ENCODE results near the gene MAPK8IP2. TPM values are rescaled to one million over a fixed set of nuclear protein-coding genes. Genes with fewer than 3 reads are reported as not detected.

The MAPK8IP2 gene
- total and polyA plus RNA-seq, 2 of the 13 experiments (the other 11 are each of a cell fraction or from before 2014, with no cell fraction given): 1.3 to 2.6 TPM

- no peaks in the 10 kb centered on the region for H4K20me1 ChIP-seq (ENCODE audit: insufficient read depth, low read length)
- no peaks in the 10 kb centered on the region for H3K79me2 ChIP-seq (ENCODE audit: insufficient read depth, low read length)
- peak within 1 kb of the TSS; percentile 95 for H3K4me2 ChIP-seq (ENCODE audit: low read depth, low read length)
- intact Hi-C loops (cut with micrococcal nuclease; ENCODE audit: unreplicated experiment): loop anchor here (1.0 kb wide), 1 partner anchor 40 kb away; no protein-coding TSS in a partner anchor
- BruUV-seq (replicated peaks): no TSS peak
- H3K9me3 ChIP-seq (ENCODE audit: low read length): no peaks in the 10 kb centered on the region
- peak within 1 kb of the TSS; percentile 94 for H3K9ac ChIP-seq (ENCODE audit: insufficient read depth, low read depth, low read length)
- ATAC-seq: peak; percentile 96
- peaks cover 0 to 3% of the 10 kb centered on the region in 2 experiments; a peak in 2 of 5 replicates for H3K36me3 ChIP-seq (replicated peaks in 1 of 2; ENCODE audit: control insufficient read depth in 1 of 2, insufficient read depth in 2 of 2, low read length in 2 of 2)
- peak; percentile 95 for DNase-seq (ENCODE audit: low spot score)
- POLR2A ChIA-PET: interaction anchor here (0.7 to 2.7 kb wide), 19 partner anchors 10 to 289 kb away, joined by 3 to 30 read pairs (median 5); partner anchors contain the start of genes KLHDC7B, LMF2, MIOX and NCAPH2
- peaks cover 32% of the 10 kb centered on the region for H3K4me1 ChIP-seq (ENCODE audit: insufficient read depth, low read length)
- CTCF ChIA-PET (ENCODE audit: low intra/inter-chr PET ratio, low total read pairs): interaction anchor here (0.7 kb wide), 1 partner anchor 40 kb away, joined by 3 read pairs; no protein-coding TSS in a partner anchor
- 7% methylated on average over 11 of the region's 96 CpGs for WGBS (ENCODE audit: low lambda C conversion rate)
- FAIRE-seq: peak; percentile 50
- H3K27me3 ChIP-seq (ENCODE audit: control insufficient read depth in 1 of 2, insufficient read depth in 2 of 2, low read length in 2 of 2): no peaks in the 10 kb centered on the region
- peak within 1 kb of the TSS; percentile 70 to 91 (median 87) for H3K4me3 ChIP-seq (replicated peaks in 1 of 3; ENCODE audit: insufficient read depth in 1 of 3, low read depth in 2 of 3, low read length in 3 of 3)
- peak within 1 kb of the TSS; percentile 98 for H3K27ac ChIP-seq (ENCODE audit: extremely low read length, insufficient read depth, low read length)
- in situ Hi-C loops (cut with HindIII; ENCODE audit: extremely low pct_ligation_motif_present, low pct_unique_long_range_greater_than_20kb): loop anchor here (5.0 kb wide), 1 partner anchor 115 kb away; no protein-coding TSS in a partner anchor
- H2AFZ ChIP-seq (ENCODE audit: low read length): no peak within 1 kb of the TSS
- no peak; the same call in 1 of the 2 replicates for TF ChIP-seq MTF2 (CRISPR knock-in tag; IDR thresholded peaks at IDR 0.05; ENCODE audit: borderline replicate concordance)
- no peak for TF ChIP-seq ZNF552 (CRISPR knock-in tag; IDR thresholded peaks at IDR 0.05; ENCODE audit: borderline replicate concordance)
- no peak for TF ChIP-seq ZKSCAN1 (IDR thresholded peaks at IDR 0.05; ENCODE audit: low read length)
- TF ChIP-seq FIP1L1 (IDR thresholded peaks at IDR 0.05; ENCODE audit: borderline replicate concordance, insufficient read depth, low read depth, low read length): no peak
- no peak for TF ChIP-seq MXD4 (CRISPR knock-in tag; IDR thresholded peaks at IDR 0.05)
- 0 out of 2 replicates have a peak, but pooled peaks have one; percentile 43 for TF ChIP-seq ZNF414 (CRISPR knock-in tag; IDR thresholded peaks at IDR 0.05)
- TF ChIP-seq, protein P1, sequence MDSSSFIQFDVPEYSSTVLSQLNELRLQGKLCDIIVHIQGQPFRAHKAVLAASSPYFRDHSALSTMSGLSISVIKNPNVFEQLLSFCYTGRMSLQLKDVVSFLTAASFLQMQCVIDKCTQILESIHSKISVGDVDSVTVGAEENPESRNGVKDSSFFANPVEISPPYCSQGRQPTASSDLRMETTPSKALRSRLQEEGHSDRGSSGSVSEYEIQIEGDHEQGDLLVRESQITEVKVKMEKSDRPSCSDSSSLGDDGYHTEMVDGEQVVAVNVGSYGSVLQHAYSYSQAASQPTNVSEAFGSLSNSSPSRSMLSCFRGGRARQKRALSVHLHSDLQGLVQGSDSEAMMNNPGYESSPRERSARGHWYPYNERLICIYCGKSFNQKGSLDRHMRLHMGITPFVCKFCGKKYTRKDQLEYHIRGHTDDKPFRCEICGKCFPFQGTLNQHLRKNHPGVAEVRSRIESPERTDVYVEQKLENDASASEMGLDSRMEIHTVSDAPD (CRISPR knock-in tag; IDR thresholded peaks at IDR 0.05): no peak; the same call in 1 of the 2 replicates
- TF ChIP-seq ZNF850 (CRISPR knock-in tag; conservative IDR thresholded peaks at IDR 0.05): peak; percentile 65; the same call in 1 of the 2 replicates
- TF ChIP-seq ZNF33B (CRISPR knock-in tag; IDR thresholded peaks at IDR 0.05): peak; percentile 18; the same call in 1 of the 2 replicates
- no peak for TF ChIP-seq CSRNP2 (CRISPR knock-in tag; conservative IDR thresholded peaks at IDR 0.05; ENCODE audit: low read depth)
- TF ChIP-seq ZFP36L1 (CRISPR knock-in tag; IDR thresholded peaks at IDR 0.05): peak; percentile 38; the same call in 1 of the 2 replicates
- TF ChIP-seq, protein P2, sequence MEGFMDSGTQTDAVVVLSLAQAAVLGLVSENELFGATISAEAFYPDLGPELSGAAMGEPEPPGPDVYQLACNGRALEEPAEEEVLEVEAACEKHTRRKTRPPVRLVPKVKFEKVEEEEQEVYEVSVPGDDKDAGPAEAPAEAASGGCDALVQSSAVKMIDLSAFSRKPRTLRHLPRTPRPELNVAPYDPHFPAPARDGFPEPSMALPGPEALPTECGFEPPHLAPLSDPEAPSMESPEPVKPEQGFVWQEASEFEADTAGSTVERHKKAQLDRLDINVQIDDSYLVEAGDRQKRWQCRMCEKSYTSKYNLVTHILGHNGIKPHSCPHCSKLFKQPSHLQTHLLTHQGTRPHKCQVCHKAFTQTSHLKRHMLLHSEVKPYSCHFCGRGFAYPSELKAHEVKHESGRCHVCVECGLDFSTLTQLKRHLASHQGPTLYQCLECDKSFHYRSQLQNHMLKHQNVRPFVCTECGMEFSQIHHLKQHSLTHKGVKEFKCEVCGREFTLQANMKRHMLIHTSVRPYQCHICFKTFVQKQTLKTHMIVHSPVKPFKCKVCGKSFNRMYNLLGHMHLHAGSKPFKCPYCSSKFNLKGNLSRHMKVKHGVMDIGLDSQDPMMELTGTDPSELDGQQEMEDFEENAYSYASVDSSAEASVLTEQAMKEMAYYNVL (CRISPR knock-in tag; IDR thresholded peaks at IDR 0.05; ENCODE audit: borderline replicate concordance): no peak
- TF ChIP-seq KLF13 (CRISPR knock-in tag; IDR thresholded peaks at IDR 0.05): no peak
- TF ChIP-seq ZNF317 (CRISPR knock-in tag; IDR thresholded peaks at IDR 0.05): no peak
- peak; percentile 78 for TF ChIP-seq ZNF607 (CRISPR knock-in tag; IDR thresholded peaks at IDR 0.05; ENCODE audit: borderline replicate concordance)
- TF ChIP-seq ZNF644 (CRISPR knock-in tag; IDR thresholded peaks at IDR 0.05; ENCODE audit: low read depth): 0 out of 2 replicates have a peak, but pooled peaks have one; percentile 11
- TF ChIP-seq KMT2A (CRISPR knock-in tag; IDR thresholded peaks at IDR 0.05): peak; percentile 53; the same call in 1 of the 2 replicates
These were observed 17.9 kb upstream of the MAPK8IP2 start, which contains the start of gene CHKB for GRCh38 chr22:50582493-50583293. CHKB (minus strand) TSS chr22:50582849; CDS start chr22:50582781, 68 bp downstream.
